Neural cell (in vitro differentiated cells): Measurements from ENCODE around the gene DDX27.

ENCODE experiments used
- CTCF ChIP-seq: fragments of 450-650 bp; IDR thresholded peaks from 2 replicates; pipeline ENCODE4 v1.5.1; 2014; ENCODE audit warnings: antibody characterized with exemption, mild to moderate bottlenecking, moderate library complexity; ENCODE audit not compliant: poor library complexity, severe bottlenecking
- EZH2 ChIP-seq: fragments of 200-600, 300-800 bp; shearing (Covaris generic), sonication (generic); IDR thresholded peaks from 2 replicates; pipeline ENCODE4 v1.6.1; 2014; ENCODE audit warnings: antibody characterized with exemption, low read length, borderline replicate concordance, mild to moderate bottlenecking; ENCODE audit not compliant: insufficient read depth, poor library complexity, severe bottlenecking
- POLR2AphosphoS5 ChIP-seq: IDR thresholded peaks from 2 replicates; pipeline ENCODE4 v1.6.1; 2012
- RAD21 ChIP-seq: fragments of 450-650 bp; conservative IDR thresholded peaks from 2 replicates; pipeline ENCODE4 v1.6.1; 2014; ENCODE audit warnings: antibody characterized with exemption, mild to moderate bottlenecking, moderate library complexity
- TAF1 ChIP-seq: IDR thresholded peaks from 2 replicates; pipeline ENCODE4 v1.6.1; 2012; ENCODE audit warnings: low read depth

DNA sequence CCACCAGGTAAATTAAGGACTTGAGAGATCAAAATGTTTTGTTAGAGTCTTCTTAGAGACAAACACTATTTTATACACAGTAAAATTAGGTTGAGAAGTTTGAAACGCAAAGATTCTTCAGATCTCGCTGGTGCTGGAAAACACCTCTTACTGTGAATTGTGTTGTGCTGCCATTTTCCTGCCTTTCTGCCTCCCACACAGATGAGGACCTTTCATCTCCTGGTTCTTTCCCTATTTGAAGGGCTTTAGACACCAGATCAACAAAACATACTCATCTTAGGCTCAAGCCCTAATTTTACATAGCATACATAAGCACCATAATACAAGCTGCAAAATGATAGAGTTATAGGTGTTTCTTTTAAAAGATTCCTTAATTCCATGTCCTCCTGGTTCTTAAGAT, 49.7 kb upstream of the DDX27 start:
- TF ChIP-seq CTCF (no peak), EZH2 (no peak), RAD21 (no peak), TAF1 (no peak), POLR2AphosphoS5 (no peak)
